Ovary (tissue), 9 donors: Measurements from ENCODE around the gene NT5C3B. TPM values are rescaled to one million over a fixed set of nuclear protein-coding genes. Genes with fewer than 3 reads are reported as not detected.
A peak's percentile ranks its signal among the peaks of the same experiment; 100 is the strongest.

Source experiments
- DNase-seq, 5 donors: peaks; one replicate each; pipeline ENCODE4 v3.0.0-alpha.2; 2019 to 2020
- H3K27ac ChIP-seq, 2 donors: fragments of 200-600 bp; one replicate each; pipeline versions ENCODE4 v1.5.1 to v1.8.0; 2019 to 2022
- H3K27me3 ChIP-seq: fragments of 200-600 bp; one replicate; pipeline ENCODE4 v1.8.0; 2022
- H3K36me3 ChIP-seq: fragments of 200-600 bp; sonication (generic); one replicate; pipeline ENCODE4 v1.5.1; 2019
- H3K4me1 ChIP-seq: one replicate; pipeline ENCODE4 v1.8.1; 2013; ENCODE audit warnings: mild to moderate bottlenecking, moderate library complexity; ENCODE audit not compliant: insufficient read depth
- H3K4me3 ChIP-seq: fragments of 200-600 bp; sonication (generic); one replicate; pipeline ENCODE4 v1.5.1; 2017
- H3K9me3 ChIP-seq, 2 donors: fragments of 200-600 bp in 1 of 2; sonication (generic) in 1 of 2; one replicate each; pipeline versions ENCODE4 v1.5.1 to v1.8.1; 2013 to 2019; ENCODE audit warnings: mild to moderate bottlenecking in 1 of 2, moderate library complexity in 1 of 2
- EP300 ChIP-seq: sonication (generic); formaldehyde crosslinking; IDR thresholded peaks from one replicate; pipeline ENCODE4 v1.6.1; 2017; ENCODE audit warnings: antibody characterized with exemption
- POLR2A ChIP-seq: fragments of 450-650 bp; IDR thresholded peaks from one replicate; pipeline ENCODE4 v1.6.1; 2017; ENCODE audit warnings: antibody characterized with exemption, mild to moderate bottlenecking, moderate library complexity
- WGBS, 3 donors: extraction: QIAGEN DNeasy Blood & Tissue Kit in 1 of 3; methylation state at CpG; one replicate each; pipeline versions ENCODE4 v1.1.5 to v1.1.7; 2013 to 2017; 5-methylcytosine and 5-hydroxymethylcytosine counted together
- intact Hi-C, 4 donors: fragments of 100-400 bp; cut with DNase I; formaldehyde crosslinking; loops; one replicate each; pipeline versions ENCODE4 v1.11.0 to v1.15.1; 2022 to 2023
- polyA plus RNA-seq, 2 donors: library from polyadenylated mRNA; stranded (reverse); fragments of 200-250 nt in 1 of 2; fragments of 350-450 nt in 1 of 2; fragmentation: Illumina TruSeq in 1 of 2; extraction: RNeasy Lipid Tissue Mini Kit (QIAGEN cat#74804) in 1 of 2; gene quantifications; one replicate each; pipeline ENCODE4 v1.2.3, GENCODE V29; 2013 to 2014
- total RNA-seq, 7 donors: library from RNA; depleted of rRNA in 2 of 7; stranded (reverse); fragments of >200 nt in 2 of 7; fragmentation: NEBNext Ultra II Directional in 3 of 7; extraction: Animal tissue kit (Norgen Biotek cat#: 25700) in 3 of 7; gene quantifications; one replicate each; pipeline versions ENCODE4 v1.1.0 to v1.2.4, GENCODE V29; 2016 to 2023
- TF ChIP-seq, protein P1 (sequence below), 3 donors: fragments of 450-650 bp in 2 of 3; fragments of 200-600 bp in 1 of 3; IDR thresholded peaks; one replicate each; pipeline versions ENCODE4 v1.5.1 to v1.8.0; 2016 to 2022; ENCODE audit warnings: antibody characterized with exemption in 3 of 3, mild to moderate bottlenecking in 1 of 3
- donor health status: DM: no; HTN: no; CAD: no; lungs with moderate emphysema.
- donor health status: DM: no; HTN: no; CAD: no.
- donor health status: Bipolar disorder and iron deficiency.
- donor health status: DM: yes; HTN: yes; CAD: no.
- donor health status: DM: no; HTN: no; CAD: no.
- donor health status: DM: yes; HTN: yes; CAD: no.

Gene NT5C3B
- total and polyA plus RNA-seq, 9 donors: 34.5 to 106 (median 49.1) TPM

DNA sequence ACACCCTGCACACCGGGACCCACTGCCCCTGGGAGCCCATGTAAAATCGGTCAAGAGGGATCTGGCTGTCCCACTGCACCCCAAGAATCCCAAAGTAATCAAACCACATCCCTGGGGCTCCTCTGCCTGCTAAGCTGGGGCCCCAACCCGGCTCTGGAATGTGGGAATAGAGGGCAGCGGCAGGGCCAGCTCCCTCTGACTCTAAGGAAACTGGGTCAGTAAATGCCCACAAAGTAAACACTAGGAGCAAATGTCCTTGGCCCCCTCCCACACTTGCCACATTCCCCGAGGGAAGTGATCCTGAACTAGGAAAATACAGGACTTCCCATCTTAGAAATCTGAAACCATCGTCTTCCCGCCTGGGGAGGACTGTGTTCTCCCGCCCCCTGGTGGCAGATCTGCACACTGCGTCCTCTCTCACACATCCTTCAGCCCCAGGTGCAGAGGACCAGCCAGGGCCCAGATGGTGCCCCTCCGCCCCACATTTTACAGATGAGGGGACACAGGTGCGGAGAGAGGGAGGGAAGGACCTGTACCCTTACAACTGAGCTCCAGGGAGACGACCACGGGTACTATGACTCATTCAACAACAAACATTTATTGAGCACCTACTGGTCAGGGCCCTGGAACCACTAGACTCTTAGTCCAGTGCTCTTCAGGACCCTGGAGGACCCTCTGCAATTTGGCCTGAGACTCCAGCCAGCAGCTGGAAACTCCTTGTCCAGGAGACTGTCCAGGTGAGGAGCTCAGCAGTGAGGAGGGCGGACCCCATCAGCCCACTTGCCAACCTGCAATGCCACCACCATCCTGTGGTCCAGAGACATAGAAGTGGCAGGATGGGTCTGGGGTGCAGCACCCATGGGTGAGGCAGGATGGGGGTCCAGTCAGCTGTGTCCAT, 34.4 kb downstream of the NT5C3B start:
- TF ChIP-seq, protein P1, sequence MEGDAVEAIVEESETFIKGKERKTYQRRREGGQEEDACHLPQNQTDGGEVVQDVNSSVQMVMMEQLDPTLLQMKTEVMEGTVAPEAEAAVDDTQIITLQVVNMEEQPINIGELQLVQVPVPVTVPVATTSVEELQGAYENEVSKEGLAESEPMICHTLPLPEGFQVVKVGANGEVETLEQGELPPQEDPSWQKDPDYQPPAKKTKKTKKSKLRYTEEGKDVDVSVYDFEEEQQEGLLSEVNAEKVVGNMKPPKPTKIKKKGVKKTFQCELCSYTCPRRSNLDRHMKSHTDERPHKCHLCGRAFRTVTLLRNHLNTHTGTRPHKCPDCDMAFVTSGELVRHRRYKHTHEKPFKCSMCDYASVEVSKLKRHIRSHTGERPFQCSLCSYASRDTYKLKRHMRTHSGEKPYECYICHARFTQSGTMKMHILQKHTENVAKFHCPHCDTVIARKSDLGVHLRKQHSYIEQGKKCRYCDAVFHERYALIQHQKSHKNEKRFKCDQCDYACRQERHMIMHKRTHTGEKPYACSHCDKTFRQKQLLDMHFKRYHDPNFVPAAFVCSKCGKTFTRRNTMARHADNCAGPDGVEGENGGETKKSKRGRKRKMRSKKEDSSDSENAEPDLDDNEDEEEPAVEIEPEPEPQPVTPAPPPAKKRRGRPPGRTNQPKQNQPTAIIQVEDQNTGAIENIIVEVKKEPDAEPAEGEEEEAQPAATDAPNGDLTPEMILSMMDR (IDR thresholded peaks at IDR 0.05): peak; percentile 90 to 97 (median 96)
- no peak for TF ChIP-seq EP300

DNA sequence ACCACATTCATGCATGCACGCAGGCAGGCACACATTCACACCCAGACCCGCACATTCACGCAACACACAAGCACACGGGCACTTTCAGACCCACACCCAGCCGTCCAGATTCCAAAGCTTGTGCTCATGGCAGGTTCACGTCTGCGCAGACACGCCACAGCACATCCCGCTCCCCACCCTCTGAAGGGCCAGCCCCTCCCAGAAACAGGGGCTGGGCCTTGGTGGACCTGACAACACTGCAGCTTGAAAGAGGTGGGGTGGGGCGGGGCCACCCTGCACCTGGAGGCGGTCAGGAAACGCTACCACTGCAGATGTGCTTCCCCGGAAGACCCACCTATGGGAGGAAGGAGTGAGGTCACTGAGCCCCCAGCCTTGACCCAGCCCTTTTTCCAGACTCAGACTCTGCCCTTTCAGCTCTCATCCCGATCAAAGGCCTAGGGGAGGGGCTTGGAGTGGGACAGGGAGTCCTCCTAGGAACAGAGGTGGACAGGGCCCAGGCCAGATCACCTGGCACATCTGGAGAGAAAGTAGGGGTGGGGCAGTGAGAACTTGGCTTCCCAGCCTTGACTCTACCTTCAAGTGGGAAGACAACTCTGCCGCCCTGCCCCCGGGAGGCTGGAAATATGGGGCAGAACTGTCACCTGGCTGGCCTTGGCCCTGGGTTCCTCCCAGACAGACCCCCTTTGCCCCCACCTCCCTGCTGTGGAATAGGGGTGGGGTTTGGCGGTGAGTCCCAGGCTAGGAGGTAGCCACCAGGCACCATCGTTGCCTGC, 35.2 kb downstream of the NT5C3B start:
- peak in 3 of 5 donors; percentile 45 to 59 (median 46) for DNase-seq
- intact Hi-C loops: loop anchor here (1.0 to 10.0 kb wide), 4 partner anchors 62 to 64 kb away; partner anchors contain the start of gene KLHL11 (in 1 of the 4)
- no peak for TF ChIP-seq POLR2A
- TF ChIP-seq, protein P1 (IDR thresholded peaks at IDR 0.05): no peak
- TF ChIP-seq EP300: no peak
- Histone ChIP-seq H3K36me3 (no peaks in the 10 kb centered on the region), H3K9me3 (no peaks in the 10 kb centered on the region), H3K4me3 (no peak overlapping the region), H3K4me1 (peaks cover 7% of the 10 kb centered on the region), H3K27ac (no peak overlapping the region), H3K27me3 (no peaks in the 10 kb centered on the region)
- WGBS, 3 donors: 32 to 40% (median 34%) methylated on average over 14 to 18 of the region's 18 CpGs

More for the DNA sequence above, 34.4 kb downstream of the NT5C3B start:
- no peaks in the 10 kb centered on the region for H3K9me3 ChIP-seq
- H3K27me3 ChIP-seq: no peaks in the 10 kb centered on the region
- H3K36me3 ChIP-seq: no peaks in the 10 kb centered on the region
- WGBS, 3 donors: 10% methylated on average over 12 to 14 of the region's 14 CpGs
- H3K27ac ChIP-seq: no peak overlapping the region
- peaks cover 7% of the 10 kb centered on the region for H3K4me1 ChIP-seq
- H3K4me3 ChIP-seq: no peak overlapping the region
- intact Hi-C loops: loop anchor here (1.0 to 10.0 kb wide), 4 partner anchors 63 to 64 kb away; partner anchors contain the start of gene KLHL11 (in 1 of the 4)
- peak; percentile 77 to 91 (median 89) for DNase-seq

DNA sequence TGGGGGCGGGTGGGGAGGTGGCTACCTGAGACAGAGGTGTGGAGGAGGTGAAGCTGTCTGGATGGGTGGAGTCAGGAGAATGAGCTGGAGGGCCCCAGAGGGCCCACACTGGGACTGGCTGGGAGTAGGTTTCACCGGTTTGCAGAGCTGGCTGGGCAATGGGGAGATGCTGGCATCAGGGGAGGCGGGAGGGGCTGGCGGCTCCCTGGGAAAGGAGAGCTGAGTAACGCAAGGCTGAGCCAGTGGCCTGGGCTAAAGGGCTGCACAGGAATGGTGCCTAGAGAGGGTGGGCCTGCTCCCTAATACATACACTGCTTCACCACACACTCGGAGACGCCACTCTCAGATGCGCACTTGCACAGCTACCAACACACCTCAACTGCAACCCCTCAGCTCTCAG, 36.7 kb downstream of the NT5C3B start:
- intact Hi-C loops: no loop called here
- WGBS, 3 donors: 89 to 92% (median 89%) methylated on average over 8 of the region's 8 CpGs

DNA sequence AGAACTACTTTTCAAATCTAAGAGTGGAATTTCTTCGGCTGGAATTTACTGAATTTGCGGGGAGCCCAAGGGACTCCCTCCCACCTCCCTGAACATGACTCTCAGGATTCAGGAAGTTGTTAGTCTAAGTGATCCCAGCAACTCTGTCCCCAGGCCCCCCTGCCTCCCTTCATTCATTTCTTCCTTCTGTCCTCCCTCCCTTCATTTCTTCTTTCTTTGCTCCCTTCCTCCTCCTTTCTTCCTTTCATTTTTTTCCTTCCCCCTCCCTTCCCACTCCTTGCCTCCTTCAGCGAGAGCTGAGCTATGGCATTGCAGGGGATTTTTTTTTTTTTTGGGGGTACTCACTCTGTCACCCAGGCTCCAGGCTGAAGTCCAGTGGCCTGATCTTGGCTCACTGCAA, 38.7 kb downstream of the NT5C3B start:
- Histone ChIP-seq H3K4me3 (no peak overlapping the region), H3K9me3 (no peaks in the 10 kb centered on the region), H3K4me1 (peaks cover 22% of the 10 kb centered on the region), H3K36me3 (no peaks in the 10 kb centered on the region), H3K27ac (no peak overlapping the region), H3K27me3 (no peaks in the 10 kb centered on the region)
- DNase-seq: no peak
- WGBS, 3 donors: 76 to 82% (median 79%) methylated on average over 3 of the region's 3 CpGs
- intact Hi-C loops: no loop called here
- no peak for TF ChIP-seq POLR2A
- TF ChIP-seq EP300: no peak
- TF ChIP-seq, protein P1 (IDR thresholded peaks at IDR 0.05): no peak

More for the DNA sequence above, 36.7 kb downstream of the NT5C3B start:
- Histone ChIP-seq H3K36me3 (no peaks in the 10 kb centered on the region), H3K9me3 (no peaks in the 10 kb centered on the region), H3K27me3 (no peaks in the 10 kb centered on the region), H3K4me1 (peaks cover 7% of the 10 kb centered on the region), H3K4me3 (no peak overlapping the region), H3K27ac (no peak overlapping the region)
- no peak for DNase-seq
- TF ChIP-seq, protein P1 (IDR thresholded peaks at IDR 0.05): no peak
- TF ChIP-seq EP300 (no peak), POLR2A (no peak)
